Type B pancreatic cell (in vitro differentiated cells): Measurements from ENCODE around the gene LPAR5. TPM values are rescaled to one million over a fixed set of nuclear protein-coding genes. Genes with fewer than 3 reads are reported as not detected.
"Not testable (repeated sequence)": the region's sequence is repeated elsewhere in the genome, so short reads cannot be mapped to it uniquely, and the experiment has no call there.

ENCODE experiments used
- DNase-seq: peaks from one replicate; pipeline ENCODE4 v3.0.0; 2021; ENCODE audit warnings: mixed read lengths; ENCODE audit not compliant: unreplicated experiment; ENCODE audit errors: extremely low spot score
- H3K27ac Mint-ChIP-seq: 2 replicates; pipeline ENCODE4 v1.8.0; 2021; ENCODE audit warnings: mild to moderate bottlenecking, mixed read lengths
- H3K27me3 Mint-ChIP-seq: 2 replicates; pipeline ENCODE4 v1.8.0; 2021; ENCODE audit warnings: mixed read lengths
- H3K36me3 Mint-ChIP-seq: 2 replicates; pipeline ENCODE4 v1.8.0; 2021; ENCODE audit warnings: mixed read lengths
- H3K4me1 Mint-ChIP-seq: one replicate; pipeline ENCODE4 v1.8.0; 2021; ENCODE audit warnings: mixed read lengths; ENCODE audit not compliant: unreplicated experiment
- H3K4me3 Mint-ChIP-seq: 2 replicates; pipeline ENCODE4 v1.8.0; 2021; ENCODE audit warnings: mild to moderate bottlenecking, mixed read lengths
- H3K9me3 Mint-ChIP-seq: 2 replicates; pipeline ENCODE4 v1.8.0; 2021; ENCODE audit warnings: mixed read lengths
- CTCF ChIP-seq: fragments of 200-600 bp; sonication (generic); conservative IDR thresholded peaks from 2 replicates; pipeline ENCODE4 v1.5.0; 2021; ENCODE audit warnings: antibody characterized with exemption, mild to moderate bottlenecking
- total RNA-seq: library from RNA; stranded (reverse); gene quantifications from 2 replicates; pipeline ENCODE4 v1.2.1, GENCODE V29; 2021; ENCODE audit warnings: low replicate concordance

Gene LPAR5
- total RNA-seq, 1 donor from 2014 or later, result 2.7 TPM

- DNase-seq, result no peak
- H3K36me3 Mint-ChIP-seq, result peaks cover 45% of the 10 kb centered on the region
- H3K4me3 Mint-ChIP-seq, result no peak overlapping the region
- no peaks in the 10 kb centered on the region for H3K27me3 Mint-ChIP-seq
- TF ChIP-seq CTCF, result no peak
- peaks cover 16% of the 10 kb centered on the region for H3K4me1 Mint-ChIP-seq
- no peaks in the 10 kb centered on the region for H3K9me3 Mint-ChIP-seq
- H3K27ac Mint-ChIP-seq, result peak overlapping the region; percentile 81
Observed at GRCh38 chr12:6605421-6606330, 30.1 kb downstream of the LPAR5 start.

- DNase-seq, result no peak
Observed at GRCh38 chr12:6604259-6605029, 31.3 kb downstream of the LPAR5 start.

GRCh38 chr12:6603095-6603567, 32.6 kb downstream of the LPAR5 start:
- H3K9me3 Mint-ChIP-seq, result no peaks in the 10 kb centered on the region
- no peak for DNase-seq
- peaks cover 16% of the 10 kb centered on the region for H3K4me1 Mint-ChIP-seq
- no peak for TF ChIP-seq CTCF
- peak overlapping the region; percentile 38 for H3K27ac Mint-ChIP-seq
- H3K27me3 Mint-ChIP-seq, result no peaks in the 10 kb centered on the region
- H3K36me3 Mint-ChIP-seq, result peaks cover 62% of the 10 kb centered on the region
- H3K4me3 Mint-ChIP-seq, result peak overlapping the region; percentile 55

More at GRCh38 chr12:6604259-6605029, 31.3 kb downstream of the LPAR5 start:
- no peak overlapping the region for H3K4me3 Mint-ChIP-seq
- peak overlapping the region; percentile 81 for H3K27ac Mint-ChIP-seq
- H3K4me1 Mint-ChIP-seq, result peaks cover 16% of the 10 kb centered on the region
- H3K9me3 Mint-ChIP-seq, result no peaks in the 10 kb centered on the region
- no peaks in the 10 kb centered on the region for H3K27me3 Mint-ChIP-seq
- H3K36me3 Mint-ChIP-seq, result peaks cover 56% of the 10 kb centered on the region
- TF ChIP-seq CTCF, result no peak

GRCh38 chr12:6602526-6602925, 33.2 kb downstream of the LPAR5 start:
- H3K4me1 Mint-ChIP-seq, result peaks cover 16% of the 10 kb centered on the region
- H3K27me3 Mint-ChIP-seq, result no peaks in the 10 kb centered on the region
- TF ChIP-seq CTCF, result no peak
- H3K9me3 Mint-ChIP-seq, result no peaks in the 10 kb centered on the region
- peak overlapping the region; percentile 55 for H3K4me3 Mint-ChIP-seq
- peak overlapping the region; percentile 38 for H3K27ac Mint-ChIP-seq
- H3K36me3 Mint-ChIP-seq, result peaks cover 67% of the 10 kb centered on the region
- no peak for DNase-seq

- H3K27me3 Mint-ChIP-seq, H3K9me3 Mint-ChIP-seq, H3K4me1 Mint-ChIP-seq, DNase-seq, H3K27ac Mint-ChIP-seq, H3K4me3 Mint-ChIP-seq: not testable (repeated sequence)
- H3K36me3 Mint-ChIP-seq, result peaks cover 69% of the 10 kb centered on the region
Observed at GRCh38 chr12:6595673-6596072, 40.1 kb downstream of the LPAR5 start.
